ENCODE data around the gene STAT5B. TPM values are rescaled to one million over a fixed set of nuclear protein-coding genes. Genes with fewer than 3 reads are reported as not detected.
A peak's percentile ranks its signal among the peaks of the same experiment; 100 is the strongest.

The STAT5B gene
- total and polyA plus RNA-seq, 2 of the 13 experiments (the other 11 are each of a cell fraction or from before 2014, with no cell fraction given), result 21.0 to 42.8 TPM

- peak; percentile 85; the same call in 1 of the 2 replicates for TF ChIP-seq ZNF225 (CRISPR knock-in tag; IDR thresholded peaks at IDR 0.05)
- TF ChIP-seq, protein P1, sequence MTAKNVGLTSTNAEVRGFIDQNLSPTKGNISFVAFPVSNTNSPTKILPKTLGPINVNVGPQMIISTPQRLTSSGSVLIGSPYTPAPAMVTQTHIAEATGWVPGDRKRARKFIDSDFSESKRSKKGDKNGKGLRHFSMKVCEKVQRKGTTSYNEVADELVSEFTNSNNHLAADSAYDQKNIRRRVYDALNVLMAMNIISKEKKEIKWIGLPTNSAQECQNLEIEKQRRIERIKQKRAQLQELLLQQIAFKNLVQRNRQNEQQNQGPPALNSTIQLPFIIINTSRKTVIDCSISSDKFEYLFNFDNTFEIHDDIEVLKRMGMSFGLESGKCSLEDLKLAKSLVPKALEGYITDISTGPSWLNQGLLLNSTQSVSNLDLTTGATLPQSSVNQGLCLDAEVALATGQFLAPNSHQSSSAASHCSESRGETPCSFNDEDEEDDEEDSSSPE (CRISPR knock-in tag; IDR thresholded peaks at IDR 0.05), result peak; percentile 94
- peak; percentile 62 for TF ChIP-seq AGO1 (IDR thresholded peaks at IDR 0.05; ENCODE audit: low read depth, low read length, poor library complexity, severe bottlenecking)
- TF ChIP-seq, protein P2, sequence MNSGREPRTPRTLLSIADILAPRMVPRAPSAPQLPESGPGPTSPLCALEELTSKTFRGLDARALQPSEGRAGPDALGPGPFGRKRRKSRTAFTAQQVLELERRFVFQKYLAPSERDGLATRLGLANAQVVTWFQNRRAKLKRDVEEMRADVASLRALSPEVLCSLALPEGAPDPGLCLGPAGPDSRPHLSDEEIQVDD (CRISPR knock-in tag; IDR thresholded peaks at IDR 0.05; ENCODE audit: borderline replicate concordance), result peak; percentile 99; the same call in 1 of the 2 replicates
- no peak for TF ChIP-seq ZNF850 (CRISPR knock-in tag; conservative IDR thresholded peaks at IDR 0.05)
- TF ChIP-seq, protein P3, sequence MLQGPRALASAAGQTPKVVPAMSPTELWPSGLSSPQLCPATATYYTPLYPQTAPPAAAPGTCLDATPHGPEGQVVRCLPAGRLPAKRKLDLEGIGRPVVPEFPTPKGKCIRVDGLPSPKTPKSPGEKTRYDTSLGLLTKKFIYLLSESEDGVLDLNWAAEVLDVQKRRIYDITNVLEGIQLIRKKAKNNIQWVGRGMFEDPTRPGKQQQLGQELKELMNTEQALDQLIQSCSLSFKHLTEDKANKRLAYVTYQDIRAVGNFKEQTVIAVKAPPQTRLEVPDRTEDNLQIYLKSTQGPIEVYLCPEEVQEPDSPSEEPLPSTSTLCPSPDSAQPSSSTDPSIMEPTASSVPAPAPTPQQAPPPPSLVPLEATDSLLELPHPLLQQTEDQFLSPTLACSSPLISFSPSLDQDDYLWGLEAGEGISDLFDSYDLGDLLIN (CRISPR knock-in tag; IDR thresholded peaks at IDR 0.05; ENCODE audit: borderline replicate concordance), result peak; percentile 90
- no peak for TF ChIP-seq NONO (IDR thresholded peaks at IDR 0.05)
- TF ChIP-seq NONO (CRISPR knock-in tag; conservative IDR thresholded peaks at IDR 0.05), result peak; percentile 33; the same call in 1 of the 2 replicates
- TF ChIP-seq ZNF468 (CRISPR knock-in tag; IDR thresholded peaks at IDR 0.05), result peak; percentile 82
- peak; percentile 78; the same call in 1 of the 2 replicates for TF ChIP-seq SATB2 (CRISPR knock-in tag; IDR thresholded peaks at IDR 0.05)
- TF ChIP-seq, protein P4, sequence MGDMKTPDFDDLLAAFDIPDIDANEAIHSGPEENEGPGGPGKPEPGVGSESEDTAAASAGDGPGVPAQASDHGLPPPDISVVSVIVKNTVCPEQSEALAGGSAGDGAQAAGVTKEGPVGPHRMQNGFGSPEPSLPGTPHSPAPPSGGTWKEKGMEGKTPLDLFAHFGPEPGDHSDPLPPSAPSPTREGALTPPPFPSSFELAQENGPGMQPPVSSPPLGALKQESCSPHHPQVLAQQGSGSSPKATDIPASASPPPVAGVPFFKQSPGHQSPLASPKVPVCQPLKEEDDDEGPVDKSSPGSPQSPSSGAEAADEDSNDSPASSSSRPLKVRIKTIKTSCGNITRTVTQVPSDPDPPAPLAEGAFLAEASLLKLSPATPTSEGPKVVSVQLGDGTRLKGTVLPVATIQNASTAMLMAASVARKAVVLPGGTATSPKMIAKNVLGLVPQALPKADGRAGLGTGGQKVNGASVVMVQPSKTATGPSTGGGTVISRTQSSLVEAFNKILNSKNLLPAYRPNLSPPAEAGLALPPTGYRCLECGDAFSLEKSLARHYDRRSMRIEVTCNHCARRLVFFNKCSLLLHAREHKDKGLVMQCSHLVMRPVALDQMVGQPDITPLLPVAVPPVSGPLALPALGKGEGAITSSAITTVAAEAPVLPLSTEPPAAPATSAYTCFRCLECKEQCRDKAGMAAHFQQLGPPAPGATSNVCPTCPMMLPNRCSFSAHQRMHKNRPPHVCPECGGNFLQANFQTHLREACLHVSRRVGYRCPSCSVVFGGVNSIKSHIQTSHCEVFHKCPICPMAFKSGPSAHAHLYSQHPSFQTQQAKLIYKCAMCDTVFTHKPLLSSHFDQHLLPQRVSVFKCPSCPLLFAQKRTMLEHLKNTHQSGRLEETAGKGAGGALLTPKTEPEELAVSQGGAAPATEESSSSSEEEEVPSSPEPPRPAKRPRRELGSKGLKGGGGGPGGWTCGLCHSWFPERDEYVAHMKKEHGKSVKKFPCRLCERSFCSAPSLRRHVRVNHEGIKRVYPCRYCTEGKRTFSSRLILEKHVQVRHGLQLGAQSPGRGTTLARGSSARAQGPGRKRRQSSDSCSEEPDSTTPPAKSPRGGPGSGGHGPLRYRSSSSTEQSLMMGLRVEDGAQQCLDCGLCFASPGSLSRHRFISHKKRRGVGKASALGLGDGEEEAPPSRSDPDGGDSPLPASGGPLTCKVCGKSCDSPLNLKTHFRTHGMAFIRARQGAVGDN (CRISPR knock-in tag; IDR thresholded peaks at IDR 0.05), result peak; percentile 99
- TF ChIP-seq, protein P5, sequence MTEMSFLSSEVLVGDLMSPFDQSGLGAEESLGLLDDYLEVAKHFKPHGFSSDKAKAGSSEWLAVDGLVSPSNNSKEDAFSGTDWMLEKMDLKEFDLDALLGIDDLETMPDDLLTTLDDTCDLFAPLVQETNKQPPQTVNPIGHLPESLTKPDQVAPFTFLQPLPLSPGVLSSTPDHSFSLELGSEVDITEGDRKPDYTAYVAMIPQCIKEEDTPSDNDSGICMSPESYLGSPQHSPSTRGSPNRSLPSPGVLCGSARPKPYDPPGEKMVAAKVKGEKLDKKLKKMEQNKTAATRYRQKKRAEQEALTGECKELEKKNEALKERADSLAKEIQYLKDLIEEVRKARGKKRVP (CRISPR knock-in tag; IDR thresholded peaks at IDR 0.05), result peak in 1 of 2 experiments; percentile 36; a peak in 1 of 4 replicates
- peak; percentile 91 for TF ChIP-seq ZNF543 (CRISPR knock-in tag; IDR thresholded peaks at IDR 0.05)
- 0 out of 2 replicates have a peak, but pooled peaks have one; percentile 89 for TF ChIP-seq IRX3 (CRISPR knock-in tag; IDR thresholded peaks at IDR 0.05; ENCODE audit: borderline replicate concordance, low read depth)
- peak; percentile 18; the same call in 1 of the 2 replicates for TF ChIP-seq SMAD9 (CRISPR knock-in tag; IDR thresholded peaks at IDR 0.05)
- TF ChIP-seq BATF2 (CRISPR knock-in tag; IDR thresholded peaks at IDR 0.05), result peak; percentile 91
- peak; percentile 61; the same call in 1 of the 2 replicates for TF ChIP-seq DMAP1 (CRISPR knock-in tag; IDR thresholded peaks at IDR 0.05)
- TF ChIP-seq ZC3H13 (CRISPR knock-in tag; IDR thresholded peaks at IDR 0.05), result peak; percentile 91; the same call in 1 of the 2 replicates
- TF ChIP-seq ZNF260 (CRISPR knock-in tag; IDR thresholded peaks at IDR 0.05; ENCODE audit: borderline replicate concordance, low read depth), result no peak
These were observed 92.2 kb downstream of the STAT5B start (continued) for GRCh38 chr17:42183741-42184711.
